D721Med (cell line): ENCODE measurements around the gene METAP1D.

Source experiments
- DNase-seq: peaks from one replicate; pipeline ENCODE4 v3.0.0; 2011; ENCODE audit warnings: low spot score; ENCODE audit not compliant: insufficient read length
- FAIRE-seq: peaks from 2 replicates; lab custom pipeline; 2011; peaks lifted over from hg19 to GRCh38; lab: Jason Lieb, UNC
- CTCF ChIP-seq: IDR thresholded peaks from 2 replicates; pipeline ENCODE4 v1.5.1; 2012; ENCODE audit warnings: mild to moderate bottlenecking, control low read depth; ENCODE audit not compliant: insufficient read depth; ENCODE audit errors: missing control alignments

Gene METAP1D

GRCh38 chr2:171999604-172000469, at the start of gene METAP1D:
METAP1D (plus strand) TSS chr2:171999953; CDS start chr2:171999970, 17 bp downstream.
- FAIRE-seq (no peak), DNase-seq (peak; percentile 94)
- no peak for TF ChIP-seq CTCF

GRCh38 chr2:171952276-171952675, 47.5 kb upstream of the METAP1D start:
- no peak for TF ChIP-seq CTCF
- no peak for DNase-seq
- FAIRE-seq = no peak

- no peak for DNase-seq
- no peak for TF ChIP-seq CTCF
- FAIRE-seq = no peak
Observed at GRCh38 chr2:171952748-171953147, 47.0 kb upstream of the METAP1D start.

GRCh38 chr2:171956135-171956825, 43.5 kb upstream of the METAP1D start:
- no peak for DNase-seq

GRCh38 chr2:171957061-171957460, 42.7 kb upstream of the METAP1D start:
- no peak for FAIRE-seq
- TF ChIP-seq CTCF = peak; percentile 16
- DNase-seq = no peak

More at GRCh38 chr2:171956135-171956825, 43.5 kb upstream of the METAP1D start:
- no peak for FAIRE-seq
- TF ChIP-seq CTCF = no peak

- no peak for DNase-seq
- no peak for FAIRE-seq
- TF ChIP-seq CTCF = no peak
Observed at GRCh38 chr2:171958475-171958874, 41.3 kb upstream of the METAP1D start.
